M059J (cell line): ENCODE measurements around the gene TMEM94. TPM values are rescaled to one million over a fixed set of nuclear protein-coding genes. Genes with fewer than 3 reads are reported as not detected.

ENCODE experiments used
- total RNA-seq: library from RNA; depleted of rRNA; stranded (reverse); fragments of >200 nt; shearing (Covaris generic); gene quantifications from 2 replicates; pipeline ENCODE4 v1.2.3, GENCODE V29; 2014; rRNA removed

The TMEM94 gene
- total RNA-seq, 1 experiment from 2014 or later = 29.1 TPM

Other genes starting within 250 kb of the TMEM94 start
- 10.2 and 18.1 TPM in 2 replicates for gene GGA3, start 195.0 kb upstream of the TMEM94 start, total RNA-seq
- gene MRPS7, start 194.8 kb upstream of the TMEM94 start, total RNA-seq = 36.4 and 44.7 TPM in 2 replicates
- gene MIF4GD, start 185.4 kb upstream of the TMEM94 start, total RNA-seq = 14.3 and 19.4 TPM in 2 replicates
- gene SLC25A19, start 167.2 kb upstream of the TMEM94 start, total RNA-seq = 6.7 and 12.5 TPM in 2 replicates
- 77.5 and 109 TPM in 2 replicates for gene GRB2, start 51.0 kb upstream of the TMEM94 start, total RNA-seq
- 4.8 and 8.9 TPM in 2 replicates for gene CASKIN2, start 58.9 kb downstream of the TMEM94 start, total RNA-seq
- gene TSEN54, start 59.9 kb downstream of the TMEM94 start, total RNA-seq = 14.9 and 22.7 TPM in 2 replicates
- gene LLGL2, start 69.1 kb downstream of the TMEM94 start, total RNA-seq = 4.1 and 4.5 TPM in 2 replicates
- 0.20 and 1.5 TPM in 2 replicates for gene MYO15B, start 131.2 kb downstream of the TMEM94 start, total RNA-seq
- gene SMIM5, start 176.8 kb downstream of the TMEM94 start, total RNA-seq = not detected in 2 replicates
- 8.9 and 13.1 TPM in 2 replicates for gene RECQL5, start 210.5 kb downstream of the TMEM94 start, total RNA-seq
- 54.7 and 79.3 TPM in 2 replicates for gene SAP30BP, start 210.7 kb downstream of the TMEM94 start, total RNA-seq